Tibial nerve (tissue), 3 donors: ENCODE results near the gene ACVR1B.

ENCODE experiments used
- POLR2A ChIP-seq, 2 donors: fragments of 450-650 bp; IDR thresholded peaks; one replicate each; pipeline ENCODE4 v1.6.1; 2017; ENCODE audit warnings: antibody characterized with exemption in 2 of 2, mild to moderate bottlenecking in 2 of 2, moderate library complexity in 2 of 2
- TF ChIP-seq, protein P1 (sequence below), 5 experiments: fragments of 200-600 bp in 3 of 5; fragments of 450-650 bp in 2 of 5; sonication (generic) in 3 of 5; IDR thresholded peaks; one replicate each; pipeline ENCODE4 v1.5.1; 2016 to 2019; ENCODE audit warnings: antibody characterized with exemption in 5 of 5, mild to moderate bottlenecking in 3 of 5, moderate library complexity in 2 of 5

DNA sequence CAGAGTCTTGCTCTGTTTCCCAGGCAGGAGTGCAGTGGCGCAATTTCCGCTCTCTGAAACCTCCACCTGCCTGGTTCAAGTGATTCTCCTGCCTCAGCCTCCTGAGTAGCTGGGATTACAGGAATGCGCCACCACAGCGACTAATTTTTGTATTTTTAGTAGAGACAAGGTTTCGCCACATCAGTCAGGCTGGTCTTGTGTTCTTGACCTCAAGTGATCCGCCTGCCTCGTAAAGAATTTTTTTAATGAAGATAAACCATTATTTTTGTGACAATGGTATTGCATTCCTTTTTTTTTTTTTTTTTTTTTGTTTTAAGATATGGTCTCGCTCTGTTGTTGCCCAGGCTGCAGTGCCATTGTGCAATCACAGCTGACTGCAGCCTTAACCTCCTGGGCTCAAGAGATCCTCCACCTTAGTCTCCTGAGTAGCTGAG, 25.8 kb downstream of the ACVR1B start:
- TF ChIP-seq, protein P1, sequence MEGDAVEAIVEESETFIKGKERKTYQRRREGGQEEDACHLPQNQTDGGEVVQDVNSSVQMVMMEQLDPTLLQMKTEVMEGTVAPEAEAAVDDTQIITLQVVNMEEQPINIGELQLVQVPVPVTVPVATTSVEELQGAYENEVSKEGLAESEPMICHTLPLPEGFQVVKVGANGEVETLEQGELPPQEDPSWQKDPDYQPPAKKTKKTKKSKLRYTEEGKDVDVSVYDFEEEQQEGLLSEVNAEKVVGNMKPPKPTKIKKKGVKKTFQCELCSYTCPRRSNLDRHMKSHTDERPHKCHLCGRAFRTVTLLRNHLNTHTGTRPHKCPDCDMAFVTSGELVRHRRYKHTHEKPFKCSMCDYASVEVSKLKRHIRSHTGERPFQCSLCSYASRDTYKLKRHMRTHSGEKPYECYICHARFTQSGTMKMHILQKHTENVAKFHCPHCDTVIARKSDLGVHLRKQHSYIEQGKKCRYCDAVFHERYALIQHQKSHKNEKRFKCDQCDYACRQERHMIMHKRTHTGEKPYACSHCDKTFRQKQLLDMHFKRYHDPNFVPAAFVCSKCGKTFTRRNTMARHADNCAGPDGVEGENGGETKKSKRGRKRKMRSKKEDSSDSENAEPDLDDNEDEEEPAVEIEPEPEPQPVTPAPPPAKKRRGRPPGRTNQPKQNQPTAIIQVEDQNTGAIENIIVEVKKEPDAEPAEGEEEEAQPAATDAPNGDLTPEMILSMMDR (IDR thresholded peaks at IDR 0.05): no peak
- no peak for TF ChIP-seq POLR2A (IDR thresholded peaks at IDR 0.05)
